IPS-NIHi7 (cell line): ENCODE results near the gene ABTB2.

Source experiments
- DNase-seq: peaks from one replicate; pipeline ENCODE4 v3.0.0; 2012; ENCODE audit warnings: mixed read lengths; ENCODE audit errors: extremely low spot score

The ABTB2 gene

GRCh38 chr11:34315394-34315793 is 42.4 kb downstream of the ABTB2 start:
- no peak for DNase-seq

GRCh38 chr11:34314936-34315335 is 42.9 kb downstream of the ABTB2 start:
- DNase-seq, result no peak

GRCh38 chr11:34314176-34314575 is 43.6 kb downstream of the ABTB2 start:
- DNase-seq, result no peak

GRCh38 chr11:34313099-34313517 is 44.7 kb downstream of the ABTB2 start:
- no peak for DNase-seq

- DNase-seq, result no peak
Observed at GRCh38 chr11:34311126-34311525, 46.7 kb downstream of the ABTB2 start.

GRCh38 chr11:34309965-34310364 is 47.8 kb downstream of the ABTB2 start:
- no peak for DNase-seq

GRCh38 chr11:34308913-34309585 is 48.8 kb downstream of the ABTB2 start:
- no peak for DNase-seq

- DNase-seq, result no peak
Observed at GRCh38 chr11:34308049-34308912, 49.5 kb downstream of the ABTB2 start.

- no peak for DNase-seq
Observed at GRCh38 chr11:34305780-34306179, 52.0 kb downstream of the ABTB2 start.

- no peak for DNase-seq
Observed at GRCh38 chr11:34305193-34305592, 52.6 kb downstream of the ABTB2 start.

- DNase-seq, result no peak
Observed at GRCh38 chr11:34303028-34303570, 54.7 kb downstream of the ABTB2 start.

GRCh38 chr11:34302046-34302921 is 55.5 kb downstream of the ABTB2 start:
- peak; percentile 40 for DNase-seq

GRCh38 chr11:34300926-34301295 is 56.9 kb downstream of the ABTB2 start:
- no peak for DNase-seq

- DNase-seq, result no peak
Observed at GRCh38 chr11:34300026-34300925, 57.5 kb downstream of the ABTB2 start.

GRCh38 chr11:34299284-34299972 is 58.4 kb downstream of the ABTB2 start:
- DNase-seq, result peak; percentile 47

GRCh38 chr11:34298871-34299270 is 58.9 kb downstream of the ABTB2 start:
- DNase-seq, result no peak

GRCh38 chr11:34296412-34296811 is 61.4 kb downstream of the ABTB2 start:
- no peak for DNase-seq

GRCh38 chr11:34292546-34292945 is 65.3 kb downstream of the ABTB2 start:
- no peak for DNase-seq

GRCh38 chr11:34292111-34292510 is 65.7 kb downstream of the ABTB2 start:
- DNase-seq, result no peak

- DNase-seq, result no peak
Observed at GRCh38 chr11:34290926-34291325, 66.9 kb downstream of the ABTB2 start.
